Stimulated activated naive CD8-positive, alpha-beta T cell treated with anti-CD3 and anti-CD28 coated beads, Interleukin-15, Interleukin-2, amounts not matched to agents 100 ng/mL and 50 ng/mL, for 24 hours (primary cell): ENCODE data around the gene EPHB6.

Experiments used
- H3K27ac Mint-ChIP-seq: one replicate; pipeline ENCODE4 v1.8.0; 2021; ENCODE audit warnings: mild to moderate bottlenecking, mixed read lengths
- H3K27me3 Mint-ChIP-seq: one replicate; pipeline ENCODE4 v1.8.0; 2021; ENCODE audit warnings: mixed read lengths
- H3K36me3 Mint-ChIP-seq: one replicate; pipeline ENCODE4 v1.8.0; 2021; ENCODE audit warnings: low read depth, mixed read lengths
- H3K4me1 Mint-ChIP-seq: one replicate; pipeline ENCODE4 v1.8.0; 2021; ENCODE audit warnings: low read depth, mixed read lengths
- H3K4me3 Mint-ChIP-seq: one replicate; pipeline ENCODE4 v1.8.0; 2021; ENCODE audit warnings: mild to moderate bottlenecking, mixed read lengths
- H3K9me3 Mint-ChIP-seq: one replicate; pipeline ENCODE4 v1.8.0; 2021; ENCODE audit warnings: mixed read lengths

EPHB6 gene, protein sequence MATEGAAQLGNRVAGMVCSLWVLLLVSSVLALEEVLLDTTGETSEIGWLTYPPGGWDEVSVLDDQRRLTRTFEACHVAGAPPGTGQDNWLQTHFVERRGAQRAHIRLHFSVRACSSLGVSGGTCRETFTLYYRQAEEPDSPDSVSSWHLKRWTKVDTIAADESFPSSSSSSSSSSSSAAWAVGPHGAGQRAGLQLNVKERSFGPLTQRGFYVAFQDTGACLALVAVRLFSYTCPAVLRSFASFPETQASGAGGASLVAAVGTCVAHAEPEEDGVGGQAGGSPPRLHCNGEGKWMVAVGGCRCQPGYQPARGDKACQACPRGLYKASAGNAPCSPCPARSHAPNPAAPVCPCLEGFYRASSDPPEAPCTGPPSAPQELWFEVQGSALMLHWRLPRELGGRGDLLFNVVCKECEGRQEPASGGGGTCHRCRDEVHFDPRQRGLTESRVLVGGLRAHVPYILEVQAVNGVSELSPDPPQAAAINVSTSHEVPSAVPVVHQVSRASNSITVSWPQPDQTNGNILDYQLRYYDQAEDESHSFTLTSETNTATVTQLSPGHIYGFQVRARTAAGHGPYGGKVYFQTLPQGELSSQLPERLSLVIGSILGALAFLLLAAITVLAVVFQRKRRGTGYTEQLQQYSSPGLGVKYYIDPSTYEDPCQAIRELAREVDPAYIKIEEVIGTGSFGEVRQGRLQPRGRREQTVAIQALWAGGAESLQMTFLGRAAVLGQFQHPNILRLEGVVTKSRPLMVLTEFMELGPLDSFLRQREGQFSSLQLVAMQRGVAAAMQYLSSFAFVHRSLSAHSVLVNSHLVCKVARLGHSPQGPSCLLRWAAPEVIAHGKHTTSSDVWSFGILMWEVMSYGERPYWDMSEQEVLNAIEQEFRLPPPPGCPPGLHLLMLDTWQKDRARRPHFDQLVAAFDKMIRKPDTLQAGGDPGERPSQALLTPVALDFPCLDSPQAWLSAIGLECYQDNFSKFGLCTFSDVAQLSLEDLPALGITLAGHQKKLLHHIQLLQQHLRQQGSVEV

DNA sequence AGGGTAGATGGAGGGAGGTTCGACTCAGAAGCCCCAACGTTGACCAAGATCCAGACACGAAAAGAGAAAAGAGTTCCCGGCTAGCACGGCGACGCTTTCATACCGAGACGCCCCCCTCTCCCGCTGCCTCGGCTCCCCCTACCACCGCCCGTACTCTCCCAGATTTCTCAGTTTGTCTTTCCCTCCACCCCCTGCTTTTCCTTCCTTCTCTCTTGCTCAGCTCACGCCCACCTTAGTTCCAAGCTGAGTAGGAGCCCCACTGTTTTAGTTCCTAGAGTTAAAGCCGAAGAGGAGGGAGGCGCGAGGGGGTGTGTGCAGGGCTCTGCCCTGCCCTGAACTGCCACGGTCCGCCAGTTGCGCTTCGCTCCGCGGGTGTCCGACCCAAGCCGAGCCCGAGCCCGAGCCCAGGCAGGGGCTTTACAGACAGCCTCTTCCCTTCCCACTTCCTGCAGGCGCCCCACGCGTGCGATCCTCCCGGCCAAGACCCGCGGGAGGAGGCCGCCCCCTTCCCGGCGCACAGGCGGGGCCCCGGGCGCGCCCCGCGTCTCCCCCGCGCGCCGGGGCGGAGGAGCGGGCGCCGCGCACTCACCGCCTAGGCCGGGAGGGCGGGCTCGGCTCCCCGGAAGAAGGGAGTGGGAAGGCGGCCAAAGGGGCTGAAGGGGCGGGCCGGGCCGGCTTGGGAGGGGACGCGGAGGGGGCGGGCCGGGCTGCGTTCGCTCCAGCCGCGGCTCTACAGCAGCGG lies at the start of gene EPHB6:
EPHB6 (plus strand) TSS at position 705 of the 742 bp plus-strand sequence. CDS start 8,152 bp downstream, outside the sequence.
- Mint-ChIP-seq H3K27me3 (no peaks in the 10 kb centered on the region), H3K4me3 (peak within 1 kb of the TSS; percentile 95), H3K36me3 (no peaks in the 10 kb centered on the region), H3K27ac (peak within 1 kb of the TSS; percentile 61), H3K4me1 (peaks cover 12% of the 10 kb centered on the region), H3K9me3 (no peaks in the 10 kb centered on the region)

DNA sequence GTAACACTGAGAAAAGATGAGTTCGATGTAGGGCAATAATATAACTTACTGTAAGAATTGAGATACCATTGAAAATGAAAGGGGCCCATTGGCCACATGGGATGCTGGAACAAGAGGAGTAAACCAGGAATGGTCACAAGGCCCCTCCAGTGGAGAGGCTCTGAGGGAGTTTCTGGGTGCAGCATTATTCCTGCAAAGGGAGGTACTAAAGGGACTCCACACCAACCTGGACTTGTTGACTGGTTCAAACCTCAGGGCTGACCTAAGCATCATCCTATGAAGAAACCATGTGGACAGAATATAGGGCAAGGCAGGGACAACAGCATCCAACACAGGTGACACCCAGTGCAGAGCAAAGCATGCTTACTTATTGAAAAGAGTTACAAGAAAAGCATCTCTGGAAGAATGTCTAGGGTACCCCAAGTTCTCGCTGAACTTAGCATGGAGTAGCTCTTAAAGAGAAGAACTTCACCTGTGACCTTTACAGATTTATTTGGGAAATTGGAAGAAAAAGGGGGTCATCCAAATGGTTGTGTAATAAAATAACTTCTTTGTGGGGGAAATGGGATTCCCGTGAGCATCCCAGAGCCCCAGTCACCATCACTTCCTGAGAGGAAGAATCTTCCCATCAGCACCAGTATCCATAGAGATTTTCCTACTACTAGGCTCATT lies 49.4 kb upstream of the EPHB6 start:
- Mint-ChIP-seq H3K4me3 (peak overlapping the region; percentile 98), H3K9me3 (no peaks in the 10 kb centered on the region), H3K4me1 (peaks cover 98% of the 10 kb centered on the region), H3K36me3 (peaks cover 42% of the 10 kb centered on the region), H3K27ac (peak overlapping the region; percentile 100), H3K27me3 (no peaks in the 10 kb centered on the region)

DNA sequence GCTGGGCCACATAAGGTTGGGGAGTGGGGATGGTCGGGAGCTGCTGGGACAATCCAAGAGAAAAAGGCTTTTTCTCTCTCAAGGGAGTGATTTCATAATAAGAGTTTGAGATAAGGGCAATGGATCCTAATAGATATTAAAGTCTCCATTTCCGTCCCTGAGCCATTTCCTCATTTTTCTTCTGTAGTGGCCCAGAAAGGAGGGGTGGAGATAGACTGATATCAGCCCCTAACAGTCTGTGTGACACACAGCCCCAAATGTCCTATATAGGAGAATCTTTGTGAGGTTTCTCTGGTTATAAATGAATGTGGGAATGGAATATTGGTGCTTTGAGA lies 48.9 kb upstream of the EPHB6 start:
- Mint-ChIP-seq H3K36me3 (peaks cover 37% of the 10 kb centered on the region), H3K27me3 (no peaks in the 10 kb centered on the region), H3K9me3 (no peaks in the 10 kb centered on the region), H3K4me3 (peak overlapping the region; percentile 98), H3K4me1 (peaks cover 98% of the 10 kb centered on the region), H3K27ac (peak overlapping the region; percentile 100)

DNA sequence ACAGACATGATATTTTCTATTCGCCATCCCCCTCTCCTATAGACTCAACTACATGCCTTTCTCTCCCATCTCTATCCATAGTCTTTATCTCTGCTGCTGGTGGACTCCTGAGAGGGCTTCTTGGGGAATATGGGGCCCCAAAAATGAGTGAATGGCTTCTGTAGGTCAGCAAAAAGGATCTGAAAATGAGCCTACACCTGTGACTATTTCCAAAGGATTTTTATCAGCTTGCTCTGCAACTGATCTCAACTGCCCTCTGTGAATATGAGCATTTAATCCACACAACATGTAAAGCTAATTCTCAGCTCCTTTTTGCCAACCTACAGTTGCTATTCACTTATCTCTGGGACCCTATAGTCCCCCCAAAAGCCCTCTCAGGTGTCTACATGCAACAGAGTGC lies 47.9 kb upstream of the EPHB6 start:
- peaks cover 100% of the 10 kb centered on the region for H3K4me1 Mint-ChIP-seq
- H3K27ac Mint-ChIP-seq: peak overlapping the region; percentile 100

DNA sequence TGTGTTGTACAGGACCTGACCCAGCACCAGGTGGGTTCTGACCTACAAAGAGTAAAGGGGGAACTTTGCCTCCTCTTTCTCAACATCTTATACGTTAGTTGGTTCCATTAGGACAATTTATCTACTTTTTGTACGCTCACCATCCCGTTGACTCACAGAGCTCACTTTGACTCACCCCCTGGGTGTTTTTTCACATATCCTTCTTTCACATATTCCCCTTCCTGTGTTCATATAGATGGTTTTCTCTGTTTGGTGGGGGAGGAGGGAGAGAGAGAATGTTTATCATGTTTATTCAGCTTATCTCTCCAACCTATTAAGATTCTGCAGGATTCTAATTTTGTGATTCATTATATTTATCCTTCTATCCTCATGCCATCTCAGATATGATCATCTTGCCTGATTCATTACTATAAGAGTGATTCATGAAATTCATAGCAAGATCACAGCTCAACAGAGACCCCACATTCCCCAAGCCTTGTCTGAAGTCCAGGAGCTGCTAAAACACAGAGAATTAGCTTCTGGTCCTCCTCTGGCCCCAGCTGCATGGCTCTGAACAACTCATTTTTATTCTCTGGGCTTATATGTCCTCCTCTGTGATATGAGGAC lies 46.9 kb upstream of the EPHB6 start:
- H3K9me3 Mint-ChIP-seq: no peaks in the 10 kb centered on the region
- H3K4me3 Mint-ChIP-seq: peak overlapping the region; percentile 84
- peaks cover 17% of the 10 kb centered on the region for H3K36me3 Mint-ChIP-seq

More for the DNA sequence above, 47.9 kb upstream of the EPHB6 start:
- Mint-ChIP-seq H3K4me3 (peak overlapping the region; percentile 84), H3K27me3 (no peaks in the 10 kb centered on the region), H3K9me3 (no peaks in the 10 kb centered on the region), H3K36me3 (peaks cover 27% of the 10 kb centered on the region)

DNA sequence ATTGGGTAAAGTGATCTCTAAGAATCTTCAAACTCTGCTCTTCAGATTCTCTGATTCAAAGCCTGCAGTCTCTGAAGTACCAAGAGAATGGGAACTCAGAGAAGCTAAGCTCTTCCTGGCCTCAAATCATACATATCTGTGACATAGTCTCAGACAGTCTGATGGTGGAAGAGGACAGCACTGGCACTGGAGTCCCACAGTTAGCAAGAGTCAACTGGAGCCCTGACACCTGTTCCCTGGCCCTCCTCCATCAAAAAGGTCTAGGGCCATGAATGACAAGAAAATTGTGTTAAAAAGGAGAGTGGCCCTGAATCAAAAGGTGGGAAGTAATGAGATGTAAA lies 46.4 kb upstream of the EPHB6 start:
- H3K27ac Mint-ChIP-seq: peak overlapping the region; percentile 100
- no peaks in the 10 kb centered on the region for H3K9me3 Mint-ChIP-seq
- peaks cover 100% of the 10 kb centered on the region for H3K4me1 Mint-ChIP-seq
- no peaks in the 10 kb centered on the region for H3K27me3 Mint-ChIP-seq
- peak overlapping the region; percentile 84 for H3K4me3 Mint-ChIP-seq
- H3K36me3 Mint-ChIP-seq: peaks cover 12% of the 10 kb centered on the region

More for the DNA sequence above, 46.9 kb upstream of the EPHB6 start:
- Mint-ChIP-seq H3K27me3 (no peaks in the 10 kb centered on the region), H3K4me1 (peaks cover 100% of the 10 kb centered on the region), H3K27ac (peak overlapping the region; percentile 100)

DNA sequence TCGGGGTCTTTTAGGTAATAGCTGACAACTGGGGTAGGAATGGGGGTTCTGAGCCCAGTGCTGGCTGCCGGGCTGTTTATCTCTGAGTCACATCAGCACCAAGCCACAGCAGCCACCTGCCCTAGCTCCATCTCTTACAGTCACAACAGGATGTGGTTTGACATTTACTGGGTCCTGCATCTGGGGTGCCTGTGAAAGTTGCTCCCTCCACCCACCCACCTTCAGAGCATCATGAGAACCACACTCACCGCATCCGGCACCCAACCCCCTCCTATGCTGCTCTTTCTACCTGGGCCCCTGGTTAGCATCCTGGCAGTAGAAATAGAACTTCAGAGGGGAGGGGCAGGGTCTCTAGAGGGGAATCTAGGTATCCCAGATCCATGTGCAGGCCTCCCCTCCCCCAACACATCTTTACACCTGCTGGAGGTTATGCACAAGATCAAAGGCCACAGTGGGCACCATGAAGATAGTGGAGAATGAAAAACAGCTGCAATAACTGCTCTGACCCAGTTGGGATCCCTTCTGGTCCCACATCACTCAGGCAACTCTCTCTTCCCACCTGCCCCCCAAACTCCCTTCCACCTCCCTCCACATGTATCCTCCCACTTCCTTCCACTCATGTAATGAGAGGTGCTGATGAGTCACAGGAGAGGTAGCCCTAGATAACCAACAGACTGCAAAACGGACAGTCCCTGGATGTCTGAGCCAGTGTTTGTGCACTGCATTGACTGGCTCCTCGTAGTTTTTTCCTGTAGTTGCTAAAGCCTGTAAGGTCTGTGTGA lies 45.9 kb upstream of the EPHB6 start:
- no peaks in the 10 kb centered on the region for H3K9me3 Mint-ChIP-seq
- peak overlapping the region; percentile 84 for H3K4me3 Mint-ChIP-seq
- H3K36me3 Mint-ChIP-seq: peaks cover 7% of the 10 kb centered on the region
- H3K4me1 Mint-ChIP-seq: peaks cover 99% of the 10 kb centered on the region
- H3K27me3 Mint-ChIP-seq: no peaks in the 10 kb centered on the region
- H3K27ac Mint-ChIP-seq: peak overlapping the region; percentile 100

DNA sequence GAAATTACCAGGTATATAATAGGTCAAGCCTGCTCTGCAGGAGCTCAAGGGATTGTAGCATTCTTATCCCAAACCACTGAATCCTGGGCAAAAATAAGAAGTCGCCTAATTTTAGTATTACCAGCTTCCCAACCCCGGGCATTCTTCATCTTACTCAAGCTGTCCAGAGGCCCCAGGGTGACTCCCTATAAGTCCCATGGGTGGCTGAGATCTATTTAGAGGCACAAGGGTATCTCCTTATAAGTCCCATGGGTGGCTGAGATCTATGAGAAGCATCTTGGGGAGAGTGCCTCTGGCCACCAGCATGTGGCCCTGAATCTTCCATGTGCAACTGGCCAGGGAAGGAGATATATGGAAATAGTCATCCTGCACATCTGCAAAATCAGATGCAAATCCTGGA lies 45.2 kb upstream of the EPHB6 start:
- Mint-ChIP-seq H3K9me3 (no peaks in the 10 kb centered on the region), H3K4me1 (peaks cover 98% of the 10 kb centered on the region), H3K4me3 (peak overlapping the region; percentile 84), H3K27me3 (no peaks in the 10 kb centered on the region), H3K36me3 (peaks cover 4% of the 10 kb centered on the region), H3K27ac (peak overlapping the region; percentile 100)

DNA sequence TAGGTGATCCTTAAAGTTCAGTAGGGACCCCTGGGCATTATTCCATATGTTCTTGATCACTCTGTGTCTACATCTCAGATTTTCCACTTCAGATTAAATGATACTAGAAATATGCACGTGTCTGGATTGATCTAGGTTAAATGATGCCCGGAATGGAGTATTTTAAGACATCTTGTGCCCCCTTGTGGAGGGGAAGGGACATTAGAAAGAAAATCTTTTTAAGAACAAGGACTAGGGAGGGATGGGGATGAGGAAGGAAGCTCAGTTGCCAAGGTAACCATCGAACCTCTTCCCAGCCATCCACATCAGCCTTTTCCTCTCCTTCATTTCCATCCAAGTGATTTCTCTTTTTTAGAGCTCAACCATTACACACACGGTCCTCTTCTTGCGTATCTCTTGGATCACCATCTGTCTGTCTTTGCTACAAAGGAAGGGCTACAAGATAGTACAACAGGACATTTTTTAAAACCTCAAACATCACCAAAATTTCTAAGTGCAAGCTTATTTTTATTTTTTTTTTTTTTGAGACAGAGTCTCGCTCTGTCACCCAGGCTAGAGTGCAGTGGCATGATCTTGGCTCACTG lies 43.6 kb upstream of the EPHB6 start:
- H3K4me1 Mint-ChIP-seq: peaks cover 86% of the 10 kb centered on the region
- peaks cover 4% of the 10 kb centered on the region for H3K36me3 Mint-ChIP-seq
- no peaks in the 10 kb centered on the region for H3K27me3 Mint-ChIP-seq
- peak overlapping the region; percentile 84 for H3K4me3 Mint-ChIP-seq
- no peaks in the 10 kb centered on the region for H3K9me3 Mint-ChIP-seq
- H3K27ac Mint-ChIP-seq: peak overlapping the region; percentile 100

DNA sequence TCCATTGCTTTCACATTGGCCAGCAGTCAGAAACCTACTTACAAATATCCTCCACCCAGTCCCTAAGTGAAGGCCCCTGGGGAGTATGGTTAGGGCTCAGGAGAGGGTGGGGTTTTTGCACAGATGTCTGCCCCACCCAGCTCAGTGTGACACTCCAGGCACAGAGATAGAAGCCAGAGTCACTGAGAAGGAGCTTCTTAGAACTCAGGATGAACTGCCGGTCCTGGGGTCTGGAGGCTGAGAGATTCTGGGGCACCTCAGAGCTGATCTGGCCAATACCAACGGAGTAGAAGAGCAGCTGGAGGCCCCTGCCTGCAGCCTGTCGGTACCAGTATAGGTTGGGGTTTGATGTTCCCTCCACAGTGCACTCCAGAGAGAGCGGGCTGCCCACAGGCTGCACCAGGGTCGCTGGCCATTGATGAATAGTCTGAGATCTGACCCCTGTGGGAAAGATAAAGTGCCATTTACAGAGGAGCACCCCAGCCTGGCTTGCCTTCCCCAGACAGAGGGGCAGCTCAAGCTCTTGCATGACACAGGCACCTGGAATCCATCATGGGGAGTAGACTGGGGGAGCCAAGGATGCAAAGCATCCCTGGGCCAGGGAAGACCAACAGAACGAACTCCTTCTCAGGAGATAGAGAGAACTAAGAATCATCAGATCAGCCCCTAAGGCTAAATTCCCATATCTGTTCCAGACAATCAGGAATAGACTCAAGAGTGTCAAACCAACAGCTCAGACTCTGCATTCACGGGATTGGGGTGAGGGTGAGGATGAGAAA lies 42.2 kb upstream of the EPHB6 start:
- Mint-ChIP-seq H3K4me3 (peak overlapping the region; percentile 67), H3K27ac (peak overlapping the region; percentile 100), H3K27me3 (no peaks in the 10 kb centered on the region), H3K4me1 (peaks cover 75% of the 10 kb centered on the region), H3K9me3 (no peaks in the 10 kb centered on the region), H3K36me3 (peaks cover 4% of the 10 kb centered on the region)

DNA sequence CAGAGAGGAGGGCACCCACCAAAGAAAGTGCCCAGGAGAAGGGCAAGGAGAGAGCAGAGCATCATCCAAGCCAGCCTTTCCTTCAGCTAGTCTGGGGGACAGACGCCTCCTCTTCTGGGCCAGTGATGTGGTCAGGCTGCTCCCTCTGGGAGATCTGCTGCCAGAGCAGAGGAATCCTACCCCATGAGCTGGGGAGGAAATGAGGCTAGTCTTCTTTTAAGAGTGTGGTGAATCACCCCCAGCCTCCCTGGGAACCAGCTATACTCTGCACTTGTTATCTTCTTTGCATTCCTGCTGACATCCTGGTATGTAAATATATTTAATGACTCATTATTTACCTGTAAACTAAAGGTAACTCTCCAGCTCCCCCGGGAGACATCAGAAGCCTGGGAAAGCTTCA lies 41.6 kb upstream of the EPHB6 start:
- H3K9me3 Mint-ChIP-seq: no peaks in the 10 kb centered on the region
- no peaks in the 10 kb centered on the region for H3K36me3 Mint-ChIP-seq
- H3K27me3 Mint-ChIP-seq: no peaks in the 10 kb centered on the region
- H3K4me1 Mint-ChIP-seq: peaks cover 70% of the 10 kb centered on the region
- peak overlapping the region; percentile 49 for H3K27ac Mint-ChIP-seq
- peak overlapping the region; percentile 67 for H3K4me3 Mint-ChIP-seq

DNA sequence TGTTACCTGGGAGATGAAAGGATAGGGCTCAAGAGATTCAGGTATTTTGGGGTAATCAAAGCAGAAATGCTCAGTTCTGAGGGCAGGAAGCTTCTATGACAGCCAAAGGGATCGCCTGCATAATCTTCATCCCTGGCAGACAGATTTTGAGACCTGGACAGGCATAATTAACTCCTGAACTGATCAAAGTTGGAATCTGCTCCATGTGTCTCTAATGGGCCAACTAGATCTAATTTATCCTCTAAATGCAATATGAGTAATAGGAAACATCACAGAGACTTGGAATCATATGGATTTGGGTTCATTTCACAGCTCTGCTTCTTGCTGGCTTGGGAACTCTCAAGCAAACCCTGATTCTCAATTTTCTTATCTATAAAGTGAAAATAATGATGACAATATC lies 41.2 kb upstream of the EPHB6 start:
- Mint-ChIP-seq H3K27me3 (no peaks in the 10 kb centered on the region), H3K36me3 (no peaks in the 10 kb centered on the region), H3K4me1 (peaks cover 65% of the 10 kb centered on the region), H3K9me3 (no peaks in the 10 kb centered on the region), H3K27ac (no peak overlapping the region), H3K4me3 (peak overlapping the region; percentile 67)
